GM18873 (cell line): ENCODE measurements around the gene AMDHD2.
"Not testable (repeated sequence)": the region's sequence is repeated elsewhere in the genome, so short reads cannot be mapped to it uniquely, and the experiment has no call there.

ENCODE experiments used
- ATAC-seq: cut with Tn5 transposase; IDR thresholded peaks from one replicate; pipeline ENCODE4 v1.9.1; 2021; ENCODE audit warnings: mild to moderate bottlenecking, moderate library complexity, moderate number of reproducible peaks; ENCODE audit not compliant: unreplicated experiment, low FRiP score

AMDHD2 gene, protein sequence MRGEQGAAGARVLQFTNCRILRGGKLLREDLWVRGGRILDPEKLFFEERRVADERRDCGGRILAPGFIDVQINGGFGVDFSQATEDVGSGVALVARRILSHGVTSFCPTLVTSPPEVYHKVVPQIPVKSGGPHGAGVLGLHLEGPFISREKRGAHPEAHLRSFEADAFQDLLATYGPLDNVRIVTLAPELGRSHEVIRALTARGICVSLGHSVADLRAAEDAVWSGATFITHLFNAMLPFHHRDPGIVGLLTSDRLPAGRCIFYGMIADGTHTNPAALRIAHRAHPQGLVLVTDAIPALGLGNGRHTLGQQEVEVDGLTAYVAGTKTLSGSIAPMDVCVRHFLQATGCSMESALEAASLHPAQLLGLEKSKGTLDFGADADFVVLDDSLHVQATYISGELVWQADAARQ

DNA sequence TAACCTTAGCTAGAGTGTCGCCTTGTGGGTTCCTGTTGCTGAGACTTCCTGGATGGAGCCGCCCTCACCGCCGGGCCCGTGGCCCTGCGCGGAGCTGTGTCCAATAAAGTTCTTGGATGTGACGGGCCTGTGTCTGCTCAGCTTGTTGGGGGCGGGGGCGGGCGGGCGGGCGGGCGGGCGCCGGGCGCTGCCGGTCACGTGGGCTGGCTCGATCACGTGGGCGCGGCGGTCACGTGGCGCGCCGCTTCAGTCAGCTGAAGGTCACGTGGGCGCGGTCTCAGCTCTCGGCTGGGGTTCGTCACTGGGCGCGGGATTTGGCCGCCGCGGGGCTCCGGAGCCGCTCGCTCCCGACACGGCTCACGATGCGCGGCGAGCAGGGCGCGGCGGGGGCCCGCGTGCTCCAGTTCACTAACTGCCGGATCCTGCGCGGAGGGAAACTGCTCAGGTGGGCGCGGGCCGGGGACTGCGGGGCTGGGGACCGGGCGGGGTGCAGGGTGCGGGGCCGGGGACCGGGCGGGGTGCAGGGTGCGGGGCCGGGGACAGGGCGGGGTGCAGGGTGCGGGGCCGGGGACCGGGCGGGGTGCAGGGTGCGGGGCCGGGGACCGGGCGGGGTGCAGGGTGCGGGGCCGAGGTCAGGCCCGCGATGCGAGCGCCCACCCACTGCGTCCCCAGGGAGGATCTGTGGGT, at the start of gene AMDHD2:
TSS of gene AMDHD2 (plus strand) at position 275 of the 687 bp plus-strand sequence. CDS start at position 363, 88 bp downstream.
- no peak for ATAC-seq

DNA sequence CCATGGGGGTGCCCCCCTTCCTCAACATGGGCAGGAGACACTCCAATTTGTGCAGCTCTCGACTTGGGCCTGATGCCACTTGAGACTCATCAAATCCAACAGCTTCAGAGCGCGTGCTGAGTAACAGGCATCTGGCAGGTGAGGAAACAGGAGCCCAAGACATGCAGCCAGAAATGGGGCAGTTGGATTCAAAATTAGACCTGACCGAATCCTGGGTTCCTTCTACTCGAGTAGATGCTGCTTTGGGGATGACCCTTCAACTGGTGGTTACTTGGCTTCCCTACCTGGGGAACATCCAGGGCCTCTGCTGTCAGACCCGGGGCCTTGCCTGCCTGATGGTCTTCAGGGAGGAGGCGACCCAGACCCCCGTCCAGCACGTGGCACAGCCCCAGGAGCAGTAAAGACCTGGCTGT, 49.6 kb upstream of the AMDHD2 start:
- ATAC-seq = no peak

DNA sequence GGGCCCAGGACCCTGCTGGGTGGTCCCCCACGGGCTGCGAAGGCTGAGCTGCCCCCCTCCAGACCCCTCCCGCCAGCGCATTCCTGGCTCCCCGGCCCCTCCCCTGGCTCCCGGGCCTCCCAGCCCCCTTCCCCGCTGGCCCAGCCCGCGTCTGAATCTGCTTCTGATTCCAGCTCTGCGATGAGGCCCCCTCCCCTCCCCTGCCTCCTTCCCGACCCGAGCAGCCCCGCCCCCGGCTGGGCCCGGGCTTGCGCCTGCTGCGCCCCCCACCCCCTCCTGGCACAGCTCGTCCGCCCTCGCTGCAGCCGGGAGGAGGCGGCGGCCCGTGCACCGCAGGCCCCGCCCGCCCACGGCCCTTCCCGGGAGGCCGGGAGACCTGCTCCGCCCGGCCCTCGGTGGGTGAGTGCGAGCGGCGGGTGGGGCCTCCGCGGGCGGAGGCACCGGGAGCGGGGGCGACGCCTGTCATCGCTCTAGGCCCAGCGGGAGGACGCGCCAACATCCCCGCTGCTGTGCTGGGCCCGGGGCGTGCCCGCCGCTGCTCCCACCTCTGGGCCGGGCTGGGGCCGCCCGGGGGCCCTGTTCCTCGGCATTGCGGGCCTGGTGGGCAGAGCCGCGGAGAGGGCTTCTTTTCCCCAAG, 49.0 kb upstream of the AMDHD2 start, which contains the start of gene NTN3:
TSS of gene NTN3 (plus strand) at position 282 of the 637 bp plus-strand sequence. CDS start 405 bp downstream, outside the sequence.
- ATAC-seq = no peak

DNA sequence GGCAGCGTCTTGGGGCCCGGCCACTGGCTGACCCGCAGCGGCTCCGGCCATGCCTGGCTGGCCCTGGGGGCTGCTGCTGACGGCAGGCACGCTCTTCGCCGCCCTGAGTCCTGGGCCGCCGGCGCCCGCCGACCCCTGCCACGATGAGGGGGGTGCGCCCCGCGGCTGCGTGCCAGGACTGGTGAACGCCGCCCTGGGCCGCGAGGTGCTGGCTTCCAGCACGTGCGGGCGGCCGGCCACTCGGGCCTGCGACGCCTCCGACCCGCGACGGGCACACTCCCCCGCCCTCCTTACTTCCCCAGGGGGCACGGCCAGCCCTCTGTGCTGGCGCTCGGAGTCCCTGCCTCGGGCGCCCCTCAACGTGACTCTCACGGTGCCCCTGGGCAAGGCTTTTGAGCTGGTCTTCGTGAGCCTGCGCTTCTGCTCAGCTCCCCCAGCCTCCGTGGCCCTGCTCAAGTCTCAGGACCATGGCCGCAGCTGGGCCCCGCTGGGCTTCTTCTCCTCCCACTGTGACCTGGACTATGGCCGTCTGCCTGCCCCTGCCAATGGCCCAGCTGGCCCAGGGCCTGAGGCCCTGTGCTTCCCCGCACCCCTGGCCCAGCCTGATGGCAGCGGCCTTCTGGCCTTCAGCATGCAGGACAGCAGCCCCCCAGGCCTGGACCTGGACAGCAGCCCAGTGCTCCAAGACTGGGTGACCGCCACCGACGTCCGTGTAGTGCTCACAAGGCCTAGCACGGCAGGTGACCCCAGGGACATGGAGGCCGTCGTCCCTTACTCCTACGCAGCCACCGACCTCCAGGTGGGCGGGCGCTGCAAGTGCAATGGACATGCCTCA, 48.3 kb upstream of the AMDHD2 start:
- no peak for ATAC-seq

DNA sequence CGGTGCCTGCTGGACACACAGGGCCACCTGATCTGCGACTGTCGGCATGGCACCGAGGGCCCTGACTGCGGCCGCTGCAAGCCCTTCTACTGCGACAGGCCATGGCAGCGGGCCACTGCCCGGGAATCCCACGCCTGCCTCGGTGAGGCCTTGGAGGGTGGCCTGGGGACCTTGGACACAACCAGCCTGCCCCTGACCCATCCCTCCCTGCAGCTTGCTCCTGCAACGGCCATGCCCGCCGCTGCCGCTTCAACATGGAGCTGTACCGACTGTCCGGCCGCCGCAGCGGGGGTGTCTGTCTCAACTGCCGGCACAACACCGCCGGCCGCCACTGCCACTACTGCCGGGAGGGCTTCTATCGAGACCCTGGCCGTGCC, 47.7 kb upstream of the AMDHD2 start:
- no peak for ATAC-seq

DNA sequence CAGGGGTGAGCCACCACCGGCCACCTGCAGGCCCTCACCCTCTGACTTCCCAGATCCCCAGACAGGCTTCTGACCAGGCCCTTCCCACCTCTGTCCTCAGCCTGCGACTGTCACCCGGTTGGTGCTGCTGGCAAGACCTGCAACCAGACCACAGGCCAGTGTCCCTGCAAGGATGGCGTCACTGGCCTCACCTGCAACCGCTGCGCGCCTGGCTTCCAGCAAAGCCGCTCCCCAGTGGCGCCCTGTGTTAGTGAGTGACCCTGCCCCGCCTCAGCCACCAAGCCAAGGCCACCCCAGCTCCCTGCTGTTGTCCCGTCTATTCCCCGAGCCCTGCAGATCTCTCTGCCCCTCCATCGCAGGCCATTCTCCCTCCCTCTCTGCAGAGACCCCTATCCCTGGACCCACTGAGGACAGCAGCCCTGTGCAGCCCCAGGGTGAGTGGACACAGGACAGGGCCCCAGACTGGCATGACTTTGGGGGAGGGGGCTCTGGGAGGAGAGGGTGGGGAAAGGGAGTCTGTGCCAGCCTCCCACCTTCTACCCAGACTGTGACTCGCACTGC, 47.2 kb upstream of the AMDHD2 start:
- no peak for ATAC-seq

DNA sequence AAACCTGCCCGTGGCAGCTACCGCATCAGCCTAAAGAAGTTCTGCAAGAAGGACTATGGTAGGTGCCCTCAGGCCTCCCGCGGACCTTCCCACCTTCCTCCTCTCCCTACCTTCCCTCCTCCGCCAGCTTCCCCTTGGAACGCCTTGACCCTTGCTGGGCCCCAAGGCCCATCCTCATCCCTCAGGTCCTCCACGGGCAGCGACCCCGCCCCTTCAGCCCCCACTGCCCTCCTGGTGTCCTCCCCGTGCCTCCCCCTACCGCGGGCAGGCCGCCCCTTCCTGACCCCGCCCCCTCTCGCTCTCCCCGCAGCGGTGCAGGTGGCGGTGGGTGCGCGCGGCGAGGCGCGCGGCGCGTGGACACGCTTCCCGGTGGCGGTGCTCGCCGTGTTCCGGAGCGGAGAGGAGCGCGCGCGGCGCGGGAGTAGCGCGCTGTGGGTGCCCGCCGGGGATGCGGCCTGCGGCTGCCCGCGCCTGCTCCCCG, 46.7 kb upstream of the AMDHD2 start:
- no peak for ATAC-seq

DNA sequence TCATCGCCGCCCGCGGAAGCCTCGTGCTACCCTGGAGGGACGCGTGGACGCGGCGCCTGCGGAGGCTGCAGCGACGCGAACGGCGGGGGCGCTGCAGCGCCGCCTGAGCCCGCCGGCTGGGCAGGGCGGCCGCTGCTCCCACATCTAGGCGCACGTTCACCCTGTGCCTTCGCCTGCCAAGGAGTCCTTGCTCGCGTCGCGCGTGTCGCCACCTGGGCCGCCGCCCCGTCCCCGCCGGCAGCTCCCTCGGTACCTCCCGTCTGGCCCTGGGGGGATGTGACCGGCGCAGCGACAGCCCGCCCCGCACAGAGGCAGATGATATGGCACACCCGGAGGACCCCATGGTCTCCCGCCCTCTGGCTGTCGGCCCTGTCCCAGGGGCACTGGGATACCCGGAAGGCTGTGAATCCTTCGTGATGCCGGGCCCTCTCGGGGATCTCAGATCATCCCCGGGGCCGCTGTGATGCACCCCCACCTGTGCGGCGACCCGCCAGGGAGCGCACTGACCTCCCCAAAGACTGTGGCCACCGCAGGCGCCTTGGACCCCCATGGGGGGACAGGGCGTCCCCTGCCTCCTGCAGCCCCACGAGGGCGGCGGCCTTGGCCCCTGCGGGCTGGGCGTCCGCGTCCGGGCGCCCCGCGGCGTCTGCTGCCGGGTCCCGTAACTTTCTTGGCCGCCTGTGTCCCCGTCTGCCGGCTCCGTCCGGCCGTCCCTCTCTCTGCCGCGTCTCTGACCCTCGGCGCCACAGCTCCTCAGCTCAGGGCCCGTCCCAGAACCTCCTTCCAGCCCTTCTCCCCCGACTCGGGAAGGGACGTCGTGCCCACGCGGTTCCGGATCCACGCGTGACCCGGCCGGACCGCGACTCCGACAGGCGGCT, 45.9 kb upstream of the AMDHD2 start:
- ATAC-seq = no peak

DNA sequence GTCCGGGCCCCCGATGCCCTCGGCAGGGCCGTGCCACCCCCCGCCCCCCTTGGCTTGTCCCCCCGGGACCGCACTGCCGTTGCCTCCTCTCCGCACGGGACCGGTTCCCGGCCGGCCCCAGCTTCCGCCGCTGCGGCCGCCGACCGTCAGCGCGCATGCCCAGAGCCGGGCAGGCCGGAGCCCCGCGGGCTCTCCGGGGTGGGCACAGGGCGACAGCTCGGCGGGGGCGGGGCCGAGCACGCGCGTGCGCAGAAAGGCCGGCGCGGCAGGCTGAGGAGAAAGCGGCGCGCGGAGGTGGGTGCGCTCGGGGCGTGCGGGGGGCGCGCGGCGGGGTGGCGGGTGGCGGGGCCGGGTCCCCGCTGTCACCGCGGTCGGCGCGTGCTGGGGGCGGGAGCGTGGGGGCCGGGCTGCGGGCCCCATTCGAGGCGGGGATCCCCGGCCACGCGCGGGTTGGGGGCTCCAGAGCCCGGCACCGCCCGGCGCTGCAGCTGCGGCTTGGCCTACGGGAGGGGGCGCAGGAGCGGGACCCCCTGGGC, 45.2 kb upstream of the AMDHD2 start, which contains the start of gene TBC1D24:
TSS of gene TBC1D24 (plus strand) at position 251 of the 536 bp plus-strand sequence. CDS start 21,022 bp downstream, outside the sequence.
- ATAC-seq = no peak

DNA sequence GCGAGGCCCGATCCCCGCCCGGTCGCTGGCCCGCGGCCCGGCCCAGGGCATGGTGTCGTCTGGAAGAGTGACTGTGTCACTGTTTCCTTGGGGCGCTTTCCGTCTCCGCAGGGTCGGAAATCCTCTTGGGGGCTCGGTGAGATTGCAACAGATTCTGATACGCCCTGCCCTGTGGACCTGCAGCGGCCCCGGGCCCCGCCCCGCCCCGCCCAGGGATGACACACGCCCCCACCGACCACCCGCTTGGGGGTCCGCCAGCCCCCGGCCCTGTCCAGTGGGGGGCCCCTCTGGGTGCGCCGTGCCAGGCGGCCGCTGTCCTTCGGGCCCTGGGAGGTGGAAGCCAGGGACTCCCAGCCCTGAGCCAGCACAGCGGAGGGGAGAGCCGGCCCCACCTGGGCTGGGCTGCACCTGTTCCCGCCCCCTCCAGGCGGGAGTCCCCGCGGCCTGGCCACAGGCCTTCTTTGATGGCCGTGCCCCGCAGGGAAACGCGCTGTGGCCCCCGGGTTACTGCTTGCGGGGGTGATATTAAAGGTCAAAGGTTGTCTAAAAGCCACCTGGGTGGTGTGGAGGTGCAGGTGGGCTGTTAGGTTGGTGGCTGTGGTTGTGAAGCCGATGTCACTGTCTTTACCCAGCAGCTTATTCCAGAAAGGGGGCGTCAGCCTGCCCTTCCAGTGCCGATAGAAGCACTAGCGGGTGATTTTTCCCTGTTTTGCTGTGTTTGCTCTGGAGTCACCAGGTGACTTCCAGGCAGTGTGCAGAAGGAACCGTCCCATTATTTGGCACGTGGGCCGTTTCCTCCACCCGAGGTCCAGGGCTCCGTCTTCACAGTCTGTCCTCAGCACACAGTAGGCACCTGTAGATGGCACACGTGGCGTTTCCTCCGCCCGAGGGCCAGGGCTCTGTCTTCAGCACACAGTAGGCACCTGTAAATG, 44.5 kb upstream of the AMDHD2 start:
- ATAC-seq = no peak

DNA sequence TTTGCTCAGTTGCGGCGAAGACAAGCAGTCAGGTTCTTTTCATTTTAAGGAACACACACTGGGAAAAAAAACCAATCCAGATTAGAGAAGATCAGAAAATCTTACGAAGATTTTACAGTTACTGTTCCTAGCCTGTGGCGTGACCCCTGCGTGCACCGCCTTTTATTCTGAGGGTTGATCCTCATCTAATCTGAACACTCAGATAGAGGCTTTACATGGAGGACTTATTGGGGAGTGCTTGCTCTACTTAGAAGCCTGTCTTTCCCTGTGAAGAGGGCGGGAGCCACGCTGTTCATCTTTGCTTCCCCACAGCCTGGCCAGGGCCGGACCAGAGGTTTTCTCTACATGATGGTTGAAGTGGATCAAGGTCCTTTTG, 43.8 kb upstream of the AMDHD2 start:
- no peak for ATAC-seq

DNA sequence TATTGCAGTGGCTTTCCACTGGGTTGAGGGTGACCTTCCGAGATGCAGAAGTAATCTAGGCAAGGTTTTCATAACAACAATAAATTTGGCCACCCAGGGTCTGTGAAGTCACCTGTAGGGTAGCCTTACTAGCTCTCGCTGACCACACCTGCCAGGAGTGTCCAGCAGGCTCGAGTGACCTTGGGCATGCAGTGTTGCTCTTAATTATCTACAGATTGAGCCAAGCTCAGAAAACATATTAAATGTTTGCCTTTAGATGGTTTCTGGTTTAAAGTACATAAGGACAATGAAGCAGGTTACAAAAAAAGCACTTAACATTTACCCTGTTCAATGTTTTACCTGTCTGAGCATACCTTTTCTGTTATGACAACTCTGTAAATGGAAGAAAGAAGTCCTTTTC, 43.4 kb upstream of the AMDHD2 start:
- ATAC-seq = no peak

DNA sequence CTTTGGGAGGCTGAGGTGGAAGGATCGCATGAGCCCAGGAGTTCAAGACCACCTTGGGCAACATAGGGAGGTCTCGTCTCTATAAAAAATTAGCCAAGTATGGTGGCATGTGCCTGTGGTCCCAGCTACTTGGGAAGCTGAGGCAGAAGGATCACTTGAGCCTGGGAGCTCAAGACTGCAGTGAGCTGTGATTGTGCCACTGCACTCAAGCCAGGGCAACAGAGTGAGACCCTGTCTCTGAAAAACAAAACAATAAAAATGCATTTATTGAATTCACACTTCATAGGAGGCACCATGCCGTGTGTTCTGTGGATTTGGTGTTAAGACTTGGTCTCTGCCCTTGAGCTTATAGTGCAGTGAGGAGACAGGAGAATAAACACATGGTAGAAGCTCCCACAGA, 42.8 kb upstream of the AMDHD2 start:
- no peak for ATAC-seq

DNA sequence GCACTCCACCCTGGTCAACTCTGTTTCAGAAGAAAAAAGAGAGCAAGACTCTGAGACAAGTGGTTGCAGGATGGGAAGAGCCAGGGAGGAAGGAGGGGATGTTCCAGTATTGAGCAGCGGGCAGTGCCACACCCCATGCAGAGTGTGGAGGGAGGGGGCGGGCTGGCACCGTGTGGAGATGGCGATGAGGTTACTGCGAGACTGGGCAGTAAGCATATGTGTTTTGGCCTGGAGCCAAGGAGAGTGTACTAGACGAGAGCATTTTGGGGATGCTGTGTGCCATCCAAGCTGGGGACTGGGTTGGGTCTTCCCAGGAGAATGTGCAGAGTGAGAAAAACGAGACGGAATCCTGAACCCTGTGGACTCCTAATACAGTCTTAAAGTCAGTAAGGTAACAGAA, 41.9 kb upstream of the AMDHD2 start:
- ATAC-seq = no peak

DNA sequence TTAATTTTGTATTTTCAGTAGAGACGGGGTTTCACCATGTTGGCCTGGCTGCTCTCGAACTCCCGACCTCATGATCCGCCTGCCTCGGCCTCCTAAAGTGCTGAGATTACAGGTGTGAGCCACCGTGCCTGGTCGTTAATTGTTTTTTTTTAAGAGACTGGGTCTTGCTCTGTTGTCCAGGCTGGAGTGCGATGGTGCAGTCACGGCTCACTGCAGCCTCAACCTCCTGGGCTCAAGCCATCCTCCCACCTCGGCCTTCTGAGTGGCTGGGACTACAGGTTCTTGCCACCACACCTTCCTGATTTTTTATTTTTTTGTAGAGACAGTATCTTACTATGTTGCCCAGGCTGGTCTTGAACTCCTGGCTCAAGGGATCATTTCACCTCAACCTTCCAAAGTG, 40.2 kb upstream of the AMDHD2 start:
- ATAC-seq = not testable (repeated sequence)

DNA sequence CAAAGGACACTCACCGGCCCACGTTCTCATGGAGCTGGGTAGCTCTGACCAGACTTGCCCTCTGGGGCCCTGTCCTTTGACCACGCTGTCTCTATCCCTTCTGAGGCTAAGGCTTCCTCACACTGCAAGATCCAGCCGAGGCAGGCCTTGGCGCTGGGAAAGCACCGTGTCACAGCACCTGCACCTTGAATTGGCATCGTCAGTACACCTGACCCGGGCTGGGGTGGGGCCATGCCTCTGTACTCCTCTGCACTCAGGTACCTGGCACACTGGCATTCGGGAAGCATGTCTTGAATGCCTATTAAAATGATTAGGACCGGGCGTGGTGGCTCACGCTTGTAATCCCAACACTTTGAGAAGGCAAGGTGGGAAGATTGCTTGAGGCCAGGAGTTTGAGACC, 39.2 kb upstream of the AMDHD2 start:
- no peak for ATAC-seq

DNA sequence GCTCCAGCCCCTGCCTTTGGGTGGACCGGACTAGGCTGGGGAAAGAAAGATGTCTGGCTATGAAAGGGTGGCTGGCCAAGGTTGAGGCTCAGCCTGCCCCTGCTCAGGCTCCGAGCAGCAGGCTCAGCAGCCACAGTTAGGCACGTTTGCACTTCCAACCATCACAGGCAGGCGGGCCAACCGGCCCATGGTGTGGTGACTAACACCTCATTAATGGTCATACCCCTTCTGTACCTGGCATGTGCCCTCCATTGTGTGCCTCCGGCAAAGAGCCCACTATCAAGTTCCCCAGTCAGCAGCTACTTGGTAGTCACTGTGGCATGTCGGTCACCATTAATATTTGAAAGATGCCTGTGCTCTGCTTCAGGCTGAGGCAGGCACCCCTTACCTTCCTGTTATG, 38.5 kb upstream of the AMDHD2 start:
- no peak for ATAC-seq

DNA sequence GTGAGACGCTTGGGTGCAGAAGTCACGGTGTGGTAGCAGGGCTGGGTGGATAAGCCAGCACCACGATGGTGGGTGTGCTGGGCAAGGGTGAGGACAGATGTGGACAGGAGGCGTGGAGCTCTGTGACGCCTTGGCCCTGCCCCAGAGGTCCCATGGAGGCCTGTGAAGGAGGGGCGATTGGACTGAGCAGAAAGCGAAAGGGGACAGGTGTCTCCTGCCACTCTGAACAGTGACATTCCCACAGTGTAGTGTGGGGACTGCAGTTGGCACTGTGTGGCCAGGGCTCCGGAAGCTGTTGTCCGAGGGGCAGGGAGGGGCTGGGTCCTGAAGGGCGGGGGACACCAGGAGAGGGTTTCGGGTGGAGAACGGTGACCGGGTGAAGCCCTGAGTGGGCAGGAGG, 37.9 kb upstream of the AMDHD2 start:
- ATAC-seq = no peak
